Right renal pelvis (tissue), 4 donors: ENCODE results near the gene AP5Z1. TPM values are rescaled to one million over a fixed set of nuclear protein-coding genes. Genes with fewer than 3 reads are reported as not detected.
A peak's percentile ranks its signal among the peaks of the same experiment; 100 is the strongest.
"Not testable (repeated sequence)": the region's sequence is repeated elsewhere in the genome, so short reads cannot be mapped to it uniquely, and the experiment has no call there.

Experiments
- DNase-seq, 4 donors: peaks; one replicate each; pipeline ENCODE4 v3.0.0-alpha.2; 2013; ENCODE audit warnings: low read depth in 4 of 4, low spot score in 3 of 4, missing footprints in 1 of 4
- polyA plus RNA-seq, 4 donors: library from polyadenylated mRNA; unstranded; fragments of 120-200 nt; gene quantifications; one replicate each; pipeline ENCODE4 v1.2.1, GENCODE V29; 2013; ENCODE audit not compliant: insufficient read length in 4 of 4

Gene AP5Z1
- polyA plus RNA-seq, 4 donors = 20.5 to 28.0 (median 21.6) TPM

- DNase-seq = no peak
These were observed 9.9 kb downstream of the AP5Z1 start for GRCh38 chr7:4785371-4785770.

GRCh38 chr7:4786015-4786414, 10.6 kb downstream of the AP5Z1 start:
- DNase-seq = no peak

- DNase-seq = no peak
These were observed 12.1 kb downstream of the AP5Z1 start for GRCh38 chr7:4787541-4787940.

GRCh38 chr7:4787947-4788626, 12.7 kb downstream of the AP5Z1 start:
- DNase-seq = no peak

- DNase-seq = no peak
These were observed 13.3 kb downstream of the AP5Z1 start for GRCh38 chr7:4788627-4789189.

GRCh38 chr7:4789194-4790077, 14.0 kb downstream of the AP5Z1 start:
- no peak for DNase-seq

GRCh38 chr7:4790078-4790465, 14.6 kb downstream of the AP5Z1 start:
- DNase-seq = no peak

- DNase-seq = no peak
These were observed 15.1 kb downstream of the AP5Z1 start for GRCh38 chr7:4790516-4790991.

- DNase-seq = no peak
These were observed 15.8 kb downstream of the AP5Z1 start for GRCh38 chr7:4791101-4791737.

GRCh38 chr7:4791738-4792536, 16.5 kb downstream of the AP5Z1 start:
- DNase-seq = peak in 3 of 4 donors; percentile 61 to 71 (median 66)

GRCh38 chr7:4792537-4793126, 17.2 kb downstream of the AP5Z1 start:
- no peak for DNase-seq

- not testable (repeated sequence) for DNase-seq
These were observed 18.1 kb downstream of the AP5Z1 start for GRCh38 chr7:4793385-4793993.

GRCh38 chr7:4794171-4794570, 18.7 kb downstream of the AP5Z1 start:
- not testable (repeated sequence) for DNase-seq

GRCh38 chr7:4794591-4795350, 19.3 kb downstream of the AP5Z1 start:
- no peak for DNase-seq

- DNase-seq = no peak
These were observed 21.0 kb downstream of the AP5Z1 start for GRCh38 chr7:4796453-4796852.

GRCh38 chr7:4797858-4798705, 22.7 kb downstream of the AP5Z1 start:
- DNase-seq = peak in 1 of 4 donors; percentile 49

- DNase-seq = no peak
These were observed 23.3 kb downstream of the AP5Z1 start for GRCh38 chr7:4798706-4799235.
